HG03439 (cell line): ENCODE results near the gene PRDX2.

Experiments
- ATAC-seq: cut with Tn5 transposase; IDR thresholded peaks from one replicate; pipeline ENCODE4 v1.9.1; 2021; ENCODE audit warnings: mild to moderate bottlenecking, moderate library complexity; ENCODE audit not compliant: unreplicated experiment

The PRDX2 gene

DNA sequence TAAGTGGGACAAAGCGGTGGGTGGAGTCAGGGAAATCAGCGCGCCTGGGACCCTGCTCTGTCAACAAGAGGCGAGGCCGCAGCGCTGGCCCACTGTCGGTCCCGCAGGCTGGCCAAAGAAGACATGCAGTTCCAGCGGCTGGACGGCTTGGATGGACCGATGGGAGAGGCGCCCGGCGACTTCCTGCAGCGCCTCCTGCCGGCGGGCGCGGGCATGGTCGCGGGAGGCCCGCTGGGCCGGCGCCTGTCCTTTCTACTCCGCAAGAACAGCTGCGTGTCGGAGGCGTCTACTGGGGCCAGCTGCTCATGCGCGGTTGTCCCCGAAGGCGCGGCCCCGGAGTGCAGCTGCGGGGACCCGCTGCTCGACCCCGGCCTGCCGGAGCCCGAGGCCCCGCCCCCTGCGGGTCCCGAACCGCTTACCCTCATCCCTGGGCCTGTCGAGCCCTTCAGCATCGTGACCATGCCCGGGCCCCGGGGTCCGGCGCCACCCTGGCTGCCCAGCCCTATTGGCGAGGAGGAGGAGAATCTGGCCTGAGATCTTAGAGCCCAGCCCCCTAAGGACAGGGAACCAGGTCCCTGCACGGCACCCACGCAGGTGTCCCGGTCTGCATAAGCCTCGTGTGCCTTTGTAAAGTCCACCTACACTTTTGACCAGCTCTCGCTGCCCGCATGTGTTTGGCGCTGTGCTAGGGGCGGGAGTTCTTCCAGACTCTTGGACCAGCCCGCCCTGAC is 43.9 kb downstream of the PRDX2 start:
- no peak for ATAC-seq

DNA sequence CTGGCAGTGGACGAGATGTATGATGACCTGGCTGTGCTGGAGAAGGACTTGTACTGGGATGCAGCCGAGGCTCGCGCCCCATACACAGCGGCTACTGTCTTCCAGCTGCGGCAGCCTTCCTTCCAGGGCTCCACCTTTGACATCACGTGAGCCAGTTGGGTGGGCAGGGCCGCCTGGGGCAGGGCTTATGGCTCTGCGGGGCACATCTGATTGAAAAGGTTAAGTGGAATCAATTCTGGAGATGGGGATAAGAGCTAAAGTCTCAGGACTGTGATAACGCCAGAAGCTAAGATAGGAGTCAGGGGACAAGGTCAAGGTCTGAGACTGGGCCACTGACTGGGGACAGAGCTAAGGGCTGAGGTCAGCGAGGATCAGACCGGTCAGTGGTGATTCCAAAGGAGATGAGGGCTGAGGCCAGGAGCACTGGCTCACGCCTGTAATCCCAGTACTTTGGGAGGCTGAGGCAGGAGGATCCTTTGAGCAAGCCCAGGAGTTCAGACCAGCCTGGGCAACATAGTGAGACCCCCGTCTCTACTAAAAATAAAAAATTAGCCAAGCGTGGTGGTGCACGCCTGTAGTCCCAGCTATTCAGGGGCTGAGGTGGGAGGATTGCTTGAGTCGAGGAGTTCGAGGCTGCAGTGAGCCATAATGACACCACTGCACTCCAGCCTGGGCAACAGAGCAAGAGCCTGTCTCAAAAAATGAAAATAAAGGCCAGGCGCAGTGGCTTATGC is 45.3 kb downstream of the PRDX2 start:
- no peak for ATAC-seq

DNA sequence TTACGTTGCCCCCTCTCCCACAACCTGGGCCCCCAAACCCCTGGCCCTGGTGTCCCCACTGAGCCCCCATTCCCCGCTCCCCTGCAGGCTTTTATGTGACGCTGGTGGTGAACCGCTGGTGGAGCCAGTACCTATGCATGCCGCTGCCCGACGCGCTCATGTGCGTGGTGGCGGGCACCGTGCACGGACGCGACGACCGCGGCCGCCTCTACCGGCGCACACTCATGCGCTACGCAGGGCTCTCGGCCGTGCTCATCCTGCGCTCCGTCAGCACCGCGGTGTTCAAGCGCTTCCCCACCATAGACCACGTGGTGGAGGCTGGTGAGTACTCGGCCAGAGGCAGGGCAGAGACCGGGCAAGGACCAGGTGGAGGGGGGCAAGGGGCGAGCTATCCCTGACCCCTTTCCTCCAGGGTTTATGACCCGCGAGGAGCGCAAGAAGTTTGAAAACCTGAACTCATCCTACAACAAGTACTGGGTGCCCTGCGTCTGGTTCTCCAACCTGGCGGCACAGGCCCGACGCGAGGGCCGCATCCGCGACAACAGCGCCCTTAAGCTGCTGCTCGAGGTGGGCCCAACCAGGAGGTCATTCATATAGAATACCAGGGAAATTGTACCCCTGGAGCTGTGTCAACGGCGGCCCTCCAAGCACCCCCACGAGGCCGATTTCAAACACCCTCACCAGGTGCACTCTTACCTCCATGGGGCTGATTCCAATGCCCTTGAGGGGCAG is 47.0 kb downstream of the PRDX2 start:
- ATAC-seq = no peak

DNA sequence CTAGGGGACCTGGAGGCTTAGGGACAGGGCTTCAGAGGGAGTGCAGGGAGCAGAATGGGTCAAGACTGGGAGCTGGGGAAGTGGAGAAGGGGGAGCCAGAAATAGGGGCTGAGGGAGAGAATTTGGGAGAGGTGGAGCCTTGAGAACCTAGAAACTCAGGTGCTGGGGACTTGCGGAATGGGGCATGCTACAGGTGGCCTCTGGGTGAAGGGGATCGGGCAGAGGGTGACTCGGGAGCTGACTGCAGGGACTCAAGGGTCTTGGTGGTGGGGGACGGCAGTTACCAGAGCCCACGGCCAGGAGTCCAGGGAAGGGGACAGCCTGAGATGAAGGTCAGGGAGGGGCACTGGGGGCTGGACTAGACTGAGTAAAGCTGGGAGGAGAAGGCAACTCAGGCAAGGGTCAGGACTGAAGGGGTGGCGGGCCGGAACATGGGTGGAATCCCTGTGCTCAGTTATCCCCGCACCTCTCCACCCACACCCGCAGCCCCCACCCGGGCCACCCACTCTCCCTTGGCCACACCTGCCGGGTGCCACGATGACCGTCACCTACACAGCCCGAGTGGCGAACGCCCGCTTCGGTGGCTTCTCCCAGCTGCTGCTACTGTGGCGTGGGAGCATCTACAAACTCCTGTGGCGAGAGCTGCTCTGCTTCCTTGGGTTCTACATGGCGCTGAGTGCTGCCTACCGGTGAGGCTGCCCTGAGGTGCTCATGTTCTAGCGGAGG is 49.4 kb downstream of the PRDX2 start:
- no peak for ATAC-seq

DNA sequence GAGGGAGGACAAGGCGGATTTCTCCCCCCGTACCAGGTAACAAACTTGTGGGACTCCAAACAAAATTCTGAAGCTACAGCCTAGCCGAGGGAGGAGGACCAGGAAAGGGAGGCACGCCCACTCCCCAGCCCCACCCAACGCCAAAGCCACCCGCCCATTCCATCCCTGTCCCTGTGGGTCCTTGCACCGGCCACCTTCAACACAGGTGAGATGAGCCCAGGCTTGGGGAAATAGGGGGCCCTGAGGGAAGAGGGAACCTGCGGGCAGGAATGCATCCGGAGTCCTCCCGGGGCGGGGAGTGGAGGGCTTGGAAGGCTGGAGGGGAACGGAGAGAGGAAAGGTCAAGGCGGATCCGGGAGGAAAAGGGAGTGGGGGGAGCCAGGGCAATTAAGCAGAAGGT is 50.0 kb downstream of the PRDX2 start, which contains the start of gene BEST2:
BEST2 (plus strand) TSS at position 157 of the 400 bp plus-strand sequence. CDS start 802 bp downstream, outside the sequence.
- no peak for ATAC-seq

DNA sequence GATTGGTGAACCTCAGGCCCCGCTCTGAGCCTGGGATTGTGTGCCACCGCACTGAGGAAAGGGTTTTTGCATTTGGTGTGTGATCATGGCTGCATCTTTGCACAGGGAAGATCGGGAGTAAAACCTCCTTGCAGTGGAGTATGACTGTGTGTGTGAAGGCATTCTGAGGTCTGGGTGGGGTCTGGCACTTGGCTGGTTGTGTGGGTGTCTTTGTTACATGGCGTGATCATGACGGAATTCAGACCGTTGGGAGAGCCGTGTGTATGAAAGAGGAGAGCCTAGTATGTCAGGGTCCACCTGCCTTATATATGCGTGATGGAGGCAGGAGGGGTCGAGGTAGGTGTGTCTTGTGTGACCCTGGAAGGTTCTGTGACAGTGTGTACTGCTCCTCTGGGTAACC is 50.7 kb downstream of the PRDX2 start:
- ATAC-seq = no peak

DNA sequence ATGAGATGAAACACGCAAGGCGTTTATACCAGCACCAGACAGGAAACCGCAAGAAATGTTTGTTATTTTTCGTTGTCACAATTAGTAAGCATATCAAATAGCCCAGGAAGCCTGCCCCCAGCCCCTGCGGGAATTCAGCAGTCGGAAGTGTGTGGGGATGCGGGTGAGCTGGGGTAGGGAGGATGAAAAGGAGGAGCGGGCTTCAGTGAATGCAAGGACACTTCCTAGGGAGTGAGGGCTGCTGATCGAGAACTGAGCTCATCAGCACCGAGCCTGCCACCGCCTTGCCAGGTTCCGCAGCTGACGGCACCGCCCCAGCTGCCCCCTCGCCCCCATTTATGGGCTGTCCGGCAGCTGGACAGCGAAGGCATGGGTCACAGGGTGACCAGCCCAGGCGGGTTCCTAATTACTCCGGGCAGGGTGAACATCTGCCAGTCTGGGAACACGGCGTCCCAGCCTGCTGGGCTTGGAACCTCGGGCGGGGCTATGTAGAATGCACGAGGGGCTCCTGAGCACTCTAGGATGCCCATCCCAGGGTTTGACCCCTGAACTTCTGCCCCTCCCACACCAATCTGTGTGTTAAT is 51.6 kb downstream of the PRDX2 start:
- ATAC-seq = no peak

DNA sequence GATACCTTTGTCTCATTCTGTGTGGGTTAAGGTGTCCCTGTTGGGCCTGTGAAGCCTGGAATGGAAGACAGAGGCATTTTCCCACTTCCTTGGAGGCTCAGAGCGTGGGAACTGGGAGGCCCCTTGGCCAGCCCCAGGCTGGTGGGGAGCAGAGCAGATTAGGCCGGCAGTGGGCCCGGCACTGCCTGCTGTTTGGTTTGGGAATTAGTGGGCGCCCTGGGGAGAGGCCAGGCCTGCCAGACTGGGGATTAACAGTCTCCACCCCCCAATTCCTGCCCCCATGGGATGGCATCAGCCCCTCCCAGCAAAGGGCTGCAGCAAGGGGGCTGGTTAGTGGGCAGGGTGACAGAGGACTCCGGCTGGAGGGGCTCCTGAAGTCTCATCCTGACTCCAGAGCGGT is 53.1 kb downstream of the PRDX2 start:
- ATAC-seq = no peak
